T-helper 2 cell treated with Interferon-gamma antibody and Interleukin-4, amounts not matched to agents 100 ng/mL and 5 ng/mL, for 36 hours (primary cell): Measurements from ENCODE around the gene TMEM131L. TPM values are rescaled to one million over a fixed set of nuclear protein-coding genes. Genes with fewer than 3 reads are reported as not detected.
"Not testable (repeated sequence)": the region's sequence is repeated elsewhere in the genome, so short reads cannot be mapped to it uniquely, and the experiment has no call there.

Experiments
- intact Hi-C: fragments of 100-400 bp; cut with micrococcal nuclease; formaldehyde crosslinking; loops from one replicate; pipeline ENCODE4 v1.15.1; 2023
- total RNA-seq: library from RNA; stranded (reverse); gene quantifications from 2 replicates; pipeline ENCODE4 v1.2.3, GENCODE V29; 2022

TMEM131L gene
- total RNA-seq, 1 donor from 2014 or later, result 41.9 TPM

DNA sequence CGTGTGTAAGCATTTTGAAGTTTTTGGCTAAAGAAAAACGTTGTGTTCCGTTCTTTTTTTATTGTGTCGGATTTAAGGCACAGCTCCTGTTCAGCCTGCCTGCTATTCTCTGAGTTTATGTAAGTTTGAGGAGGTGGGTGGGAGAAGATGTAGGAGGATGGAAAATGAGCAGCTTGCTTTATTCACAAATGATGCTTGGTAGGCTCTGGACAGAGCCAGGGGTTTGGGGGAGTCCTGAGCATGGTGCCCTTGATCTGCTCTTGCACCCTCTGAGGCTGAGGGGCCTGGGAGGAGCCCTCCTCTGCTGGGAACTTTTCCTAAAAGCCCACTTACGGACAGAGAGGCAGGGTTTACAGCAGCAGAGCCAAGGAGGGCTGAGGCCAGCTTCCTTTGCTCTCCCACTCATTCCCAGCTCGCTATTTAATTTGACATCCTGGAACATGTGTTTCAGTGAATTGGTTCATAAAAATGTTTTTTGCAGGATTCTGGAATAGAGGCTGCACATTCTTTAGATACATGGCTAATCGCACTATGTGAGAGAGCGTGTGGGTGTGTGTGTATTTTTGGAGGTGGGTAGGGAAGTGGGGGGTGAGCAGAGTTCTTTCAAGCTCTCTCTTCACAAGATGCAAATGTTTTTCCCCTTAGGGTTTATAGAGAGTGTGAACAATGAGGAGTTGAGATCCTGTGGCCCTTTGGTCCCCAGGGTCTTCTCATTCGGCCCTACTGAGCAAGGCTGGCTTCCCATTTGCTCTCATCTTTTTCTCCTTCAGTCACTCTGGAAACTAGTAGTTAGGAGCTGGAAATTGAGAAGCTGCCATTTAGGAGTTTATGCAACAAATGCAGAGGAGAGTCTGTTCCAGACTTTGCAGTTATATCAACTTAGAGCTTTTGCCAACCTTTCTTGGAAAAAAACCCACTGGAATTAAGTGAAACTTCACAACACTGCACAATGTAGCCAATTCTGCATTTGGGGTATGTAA, 32.1 kb downstream of the TMEM131L start:
- intact Hi-C loops, result loop anchor here (1.0 kb wide), 2 partner anchors 10 to 24 kb away; no protein-coding TSS in a partner anchor

DNA sequence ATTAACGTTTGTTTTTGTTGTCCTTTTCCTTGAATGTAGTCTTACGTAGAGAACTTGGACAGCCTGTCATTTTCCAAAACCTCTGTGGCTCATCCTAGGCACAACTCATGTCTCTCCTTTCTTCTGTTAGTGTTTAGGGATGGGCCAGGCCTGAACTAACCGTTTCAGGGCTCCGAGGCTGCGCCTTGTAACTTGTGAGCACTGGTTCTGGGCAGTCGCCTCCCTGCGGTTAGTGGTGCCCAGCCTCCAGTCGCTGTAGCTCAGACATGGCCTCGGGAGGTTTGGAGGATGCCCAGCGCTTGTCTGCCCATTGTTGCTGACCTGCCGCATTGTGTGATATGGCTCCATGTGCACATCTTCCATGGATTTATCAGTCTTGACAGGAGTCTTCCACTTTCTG, 32.8 kb downstream of the TMEM131L start:
- intact Hi-C loops, result no loop called here

DNA sequence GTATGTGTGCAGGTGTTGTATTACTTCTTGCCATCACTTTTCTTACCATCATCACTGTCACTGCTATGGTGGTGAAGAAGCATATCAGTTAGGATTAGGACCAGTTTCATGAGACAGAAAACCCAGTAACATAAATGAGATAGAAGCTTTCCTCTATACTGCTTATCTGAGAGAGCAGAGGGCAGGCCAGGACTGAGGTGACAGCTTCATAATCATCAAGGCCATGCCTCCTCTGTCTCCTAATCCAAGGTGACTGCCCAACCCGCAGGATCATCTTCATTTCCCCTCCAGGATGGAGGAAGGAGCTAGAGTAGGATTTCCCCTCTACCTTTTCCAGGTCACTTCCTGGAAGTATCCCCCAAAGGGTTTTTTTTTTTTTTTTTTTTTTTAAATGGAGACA, 35.4 kb downstream of the TMEM131L start:
- intact Hi-C loops, result no loop called here

GRCh38 chr4:153502584-153502983, 36.4 kb downstream of the TMEM131L start:
- intact Hi-C loops, result no loop called here

DNA sequence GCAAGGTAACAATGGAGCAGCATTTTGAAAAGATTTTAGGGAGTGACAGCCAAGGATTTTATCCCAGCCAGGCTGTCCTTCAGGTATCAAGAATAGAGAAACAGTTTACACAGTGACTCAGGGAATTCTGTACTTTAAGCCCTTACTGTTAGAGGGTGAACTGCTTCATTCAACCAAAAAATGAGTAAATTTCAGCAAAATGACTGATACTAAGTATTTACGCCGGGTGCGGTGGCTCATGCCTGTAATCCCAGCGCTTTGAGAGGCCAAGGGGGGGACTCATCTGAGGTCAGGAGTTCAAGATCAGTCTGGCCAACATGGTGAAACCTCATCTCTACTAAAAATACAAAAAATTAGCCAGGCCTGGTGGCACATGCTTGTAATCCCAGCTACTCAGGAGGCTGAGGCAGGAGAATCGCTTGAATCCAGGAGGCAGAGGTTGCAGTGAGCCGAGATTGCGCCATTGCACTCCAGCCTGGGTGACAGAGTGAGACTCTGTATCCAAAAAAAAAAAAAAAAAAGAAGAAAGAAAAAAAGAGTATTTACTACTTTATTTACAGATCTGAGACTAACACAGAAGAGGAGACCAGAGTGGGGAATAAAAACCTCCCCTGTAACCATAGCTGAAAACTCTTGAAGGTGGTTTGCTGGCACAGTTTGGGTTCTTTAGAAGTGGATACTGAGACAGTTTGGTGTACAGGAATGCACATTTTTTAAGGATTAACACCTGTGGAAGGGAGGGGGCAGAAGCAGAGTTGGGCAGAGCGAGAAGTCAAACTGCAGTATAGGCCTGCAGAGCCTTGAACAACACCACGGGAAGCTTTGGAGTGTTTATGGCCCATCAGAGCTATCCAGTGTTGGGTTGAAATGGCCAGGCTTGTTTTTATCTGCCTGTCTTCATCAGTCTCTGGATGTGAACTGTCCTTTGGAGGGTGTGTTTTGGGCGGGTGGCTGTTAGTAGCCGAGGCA, 40.5 kb downstream of the TMEM131L start:
- intact Hi-C loops, result no loop called here

GRCh38 chr4:153507310-153508073, 41.3 kb downstream of the TMEM131L start:
- intact Hi-C loops, result no loop called here

DNA sequence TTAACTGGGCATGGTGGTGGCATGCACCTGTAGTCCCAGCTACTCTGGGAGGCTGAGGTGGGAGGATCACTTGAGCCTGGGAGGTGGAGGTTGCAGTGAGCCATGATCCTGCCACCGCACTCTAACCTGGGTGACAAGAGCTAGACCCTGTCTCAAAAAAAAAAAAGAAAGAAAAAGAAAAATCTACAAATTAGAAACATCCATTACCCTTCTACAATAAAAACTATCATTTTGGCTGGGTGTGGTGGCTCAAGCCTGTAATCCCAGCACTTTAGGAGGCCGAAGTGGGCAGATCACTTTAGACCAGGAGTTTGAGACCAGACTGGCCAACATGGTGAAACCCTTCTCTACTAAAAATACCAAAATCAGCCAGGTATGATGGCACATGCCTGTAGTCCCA, 43.1 kb downstream of the TMEM131L start:
- intact Hi-C loops, result not testable (repeated sequence)

DNA sequence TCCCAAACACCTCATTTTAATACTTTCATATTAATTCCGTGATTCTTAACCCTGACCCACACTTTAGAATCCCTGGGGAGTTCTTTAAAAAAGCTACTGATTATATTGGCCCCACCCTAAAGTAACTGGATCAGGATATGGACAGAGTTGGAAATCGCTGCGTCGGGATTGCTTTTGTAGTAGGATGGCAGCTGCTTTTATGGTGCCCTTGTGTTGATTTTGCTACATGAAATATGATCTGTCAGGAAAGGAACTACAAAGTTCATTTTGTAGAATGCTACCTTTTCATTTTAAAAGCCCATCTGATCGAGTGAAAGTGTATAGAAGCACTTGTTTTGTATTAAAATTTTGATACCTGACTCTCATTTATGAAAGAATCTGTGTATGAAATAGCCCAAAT, 43.6 kb downstream of the TMEM131L start:
- intact Hi-C loops, result no loop called here

GRCh38 chr4:153510252-153511001, 44.3 kb downstream of the TMEM131L start:
- intact Hi-C loops, result no loop called here

- intact Hi-C loops, result no loop called here
Measured at GRCh38 chr4:153511104-153511503, 44.9 kb downstream of the TMEM131L start.

- intact Hi-C loops, result no loop called here
Measured at GRCh38 chr4:153512162-153512852, 46.1 kb downstream of the TMEM131L start.

DNA sequence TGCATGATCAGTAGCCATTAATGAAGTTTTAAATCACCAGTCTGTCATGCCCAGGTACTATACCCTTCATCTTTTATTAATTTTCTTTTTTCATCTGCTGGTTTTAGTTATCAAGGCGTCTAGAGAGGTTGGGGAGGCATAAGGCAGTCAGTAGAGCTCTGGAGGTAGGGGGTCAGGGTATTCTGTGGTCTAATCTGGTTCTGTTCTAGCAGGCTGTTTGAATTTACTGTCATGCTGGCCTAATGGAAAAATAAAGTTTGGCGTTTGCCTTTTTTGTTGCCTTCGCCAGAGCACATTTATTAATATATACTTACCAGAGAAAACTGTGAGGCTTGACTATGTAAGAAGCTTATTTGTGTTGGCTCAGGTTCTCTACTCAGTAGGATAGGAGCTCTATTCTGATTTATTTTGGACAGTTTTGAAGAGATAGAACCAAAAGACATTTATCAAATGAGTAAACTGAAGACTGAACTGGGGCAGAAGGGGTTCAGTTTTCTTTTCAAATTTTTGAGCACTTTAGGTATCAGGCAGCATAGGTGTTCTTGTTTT, 46.9 kb downstream of the TMEM131L start:
- intact Hi-C loops, result no loop called here

GRCh38 chr4:153513596-153513995, 47.4 kb downstream of the TMEM131L start:
- intact Hi-C loops, result no loop called here

GRCh38 chr4:153514001-153514526, 47.9 kb downstream of the TMEM131L start:
- intact Hi-C loops, result no loop called here

GRCh38 chr4:153514688-153515426, 48.7 kb downstream of the TMEM131L start:
- intact Hi-C loops, result no loop called here

DNA sequence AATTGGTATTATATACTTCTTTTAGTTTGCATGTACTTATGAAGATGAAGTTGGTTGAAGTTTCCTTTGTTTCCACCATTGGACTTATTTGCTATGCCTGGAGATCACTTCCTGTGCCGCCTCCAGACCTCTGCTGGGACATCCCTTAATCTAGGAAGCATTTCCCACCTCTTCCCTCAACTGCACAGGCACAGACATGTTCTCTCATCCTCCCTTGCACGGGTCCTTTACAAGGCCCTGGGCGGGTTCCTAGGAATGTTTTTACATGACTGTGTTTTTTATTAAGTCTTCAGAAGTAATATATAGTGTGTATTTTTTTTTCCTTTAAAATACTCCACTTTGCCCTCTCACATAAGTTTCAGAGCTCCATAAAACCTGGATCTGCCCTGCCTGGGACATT, 51.0 kb downstream of the TMEM131L start:
- intact Hi-C loops, result no loop called here

DNA sequence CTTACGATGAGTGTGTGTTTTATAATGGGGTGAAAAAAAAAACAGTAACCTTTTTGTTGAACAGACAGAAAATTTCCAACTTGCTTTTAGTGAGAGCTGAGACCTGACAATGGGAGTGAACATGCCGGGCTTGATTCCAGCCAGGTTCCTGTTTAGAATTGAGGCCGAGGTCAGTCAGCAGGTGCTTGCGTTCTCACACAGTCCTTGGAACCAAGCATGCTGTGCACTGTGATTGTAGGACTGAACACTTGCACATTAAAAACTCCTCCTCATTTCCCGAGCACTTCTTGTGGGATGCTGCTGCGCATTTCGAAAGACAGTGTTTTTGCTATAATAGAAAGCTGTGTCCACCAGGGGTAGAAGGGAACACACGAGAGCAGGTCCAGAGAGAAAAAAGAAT, 51.8 kb downstream of the TMEM131L start:
- intact Hi-C loops, result no loop called here

GRCh38 chr4:153518637-153519389, 52.7 kb downstream of the TMEM131L start:
- intact Hi-C loops, result no loop called here
